HG03520 (cell line): Measurements from ENCODE around the gene SH2D6.
"Not testable (repeated sequence)": the region's sequence is repeated elsewhere in the genome, so short reads cannot be mapped to it uniquely, and the experiment has no call there.

ENCODE experiments used
- ATAC-seq: cut with Tn5 transposase; IDR thresholded peaks from one replicate; pipeline ENCODE4 v1.9.1; 2021; ENCODE audit warnings: mild to moderate bottlenecking, moderate library complexity; ENCODE audit not compliant: unreplicated experiment

SH2D6 gene

GRCh38 chr2:85438201-85439024, 19.9 kb downstream of the SH2D6 start:
- no peak for ATAC-seq

DNA sequence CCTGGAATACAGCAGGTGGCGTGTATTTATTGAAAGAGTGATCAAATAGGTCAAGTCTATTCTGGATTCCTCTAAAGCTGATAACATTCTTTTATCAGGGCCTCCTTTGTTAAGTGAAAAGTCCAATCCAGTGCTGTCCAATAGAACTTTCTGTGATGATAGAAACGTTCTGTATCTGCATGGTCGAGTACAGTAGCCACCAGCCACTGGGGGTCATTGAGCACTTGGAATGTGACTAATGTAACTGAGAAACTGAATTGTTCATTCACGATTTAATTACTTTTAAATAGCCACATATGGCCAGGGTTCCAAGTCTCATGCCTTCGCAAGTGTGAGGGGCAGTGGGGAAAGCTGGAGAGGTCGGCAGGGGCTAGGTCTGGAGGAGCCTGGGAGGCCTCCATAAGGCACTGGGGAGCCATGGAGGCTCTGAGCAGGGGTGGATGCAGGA, 20.5 kb downstream of the SH2D6 start:
- ATAC-seq: no peak

DNA sequence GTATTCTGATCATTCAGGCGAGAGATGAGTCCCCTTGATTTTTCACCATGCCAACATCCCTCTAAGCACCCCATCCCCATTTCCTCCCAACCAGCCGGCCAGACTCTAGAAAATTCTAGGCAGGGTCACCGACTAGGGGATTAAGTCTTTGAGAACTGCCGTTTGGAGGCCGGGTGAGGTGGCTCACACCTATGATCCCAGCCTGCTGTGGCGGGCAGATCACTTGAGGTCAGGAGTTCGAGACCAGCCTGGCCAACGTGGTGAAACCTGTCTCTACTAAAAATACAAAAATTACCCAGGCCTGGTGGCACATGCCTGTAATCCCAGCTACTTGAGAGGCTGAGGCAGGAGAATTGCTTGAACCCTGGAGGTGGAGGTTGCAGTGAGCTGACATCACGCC, 21.1 kb downstream of the SH2D6 start:
- ATAC-seq: not testable (repeated sequence)

DNA sequence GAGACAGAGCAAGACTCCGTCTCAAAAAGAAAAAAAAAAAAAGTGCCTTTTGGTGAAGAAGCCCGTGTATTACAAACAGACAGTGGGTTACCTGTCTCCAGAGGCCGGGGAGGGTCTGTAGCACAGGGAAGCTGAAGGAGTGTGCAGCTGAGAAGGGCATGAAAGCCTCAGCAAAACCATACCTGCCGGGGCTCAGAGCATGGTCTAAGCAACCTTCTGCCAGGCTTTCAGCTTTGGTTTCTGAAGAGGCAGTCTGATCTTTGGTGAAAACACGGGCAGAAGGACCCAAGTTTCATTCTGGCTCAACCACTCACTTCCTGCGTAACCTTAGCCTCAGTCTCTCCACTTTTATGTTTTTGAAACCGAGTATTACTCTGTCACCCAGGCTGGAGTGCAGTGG, 21.5 kb downstream of the SH2D6 start:
- no peak for ATAC-seq

DNA sequence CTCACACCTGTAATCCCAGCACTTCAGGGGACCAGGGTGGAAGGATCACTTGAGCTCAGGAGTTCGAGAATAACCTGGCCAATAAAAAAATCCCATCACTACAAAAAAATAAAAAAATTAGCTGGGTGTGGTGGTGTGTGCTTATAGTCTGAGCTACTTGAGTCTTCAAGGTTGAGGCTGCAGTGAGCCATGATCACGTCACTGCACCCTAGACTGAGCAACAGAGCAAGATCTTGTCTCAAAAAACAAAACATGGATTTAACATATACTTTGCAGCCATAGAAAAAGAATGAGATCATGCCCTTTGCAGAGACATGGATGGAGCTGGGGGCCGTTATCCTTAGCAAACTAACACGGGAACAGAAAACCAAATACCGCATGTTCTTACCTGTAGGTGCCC, 22.2 kb downstream of the SH2D6 start:
- ATAC-seq: no peak

GRCh38 chr2:85441864-85442263, 23.4 kb downstream of the SH2D6 start:
- no peak for ATAC-seq

DNA sequence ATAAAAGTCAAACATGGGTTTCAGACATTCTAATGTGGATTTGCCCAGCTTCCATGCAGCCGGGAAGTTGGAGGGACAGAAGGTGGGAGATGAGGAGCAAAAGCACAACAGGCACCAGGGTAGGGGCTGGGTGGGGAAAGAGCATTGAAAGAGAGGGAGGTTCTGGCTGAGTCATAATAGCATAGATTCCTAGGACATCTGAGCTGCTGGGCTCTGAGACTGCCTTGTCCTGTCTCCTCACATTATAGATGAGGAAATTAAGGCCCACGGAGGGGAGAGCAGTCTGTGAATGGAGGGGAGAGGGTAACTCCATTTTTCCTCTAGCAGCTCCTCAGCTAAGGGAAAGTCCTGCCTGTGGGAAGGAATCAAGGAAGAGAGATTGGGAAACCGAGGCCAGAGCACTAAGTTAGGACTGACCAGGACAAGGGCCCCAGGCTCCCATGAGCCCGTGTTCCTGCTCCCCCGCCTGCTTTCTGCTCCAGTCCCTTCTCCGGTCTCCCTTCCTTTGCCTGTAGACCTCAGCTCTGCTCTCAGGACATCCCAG, 26.2 kb downstream of the SH2D6 start:
- ATAC-seq: no peak

- no peak for ATAC-seq
Measured at GRCh38 chr2:85445316-85446295, 27.1 kb downstream of the SH2D6 start.

GRCh38 chr2:85446296-85447221, 28.0 kb downstream of the SH2D6 start:
- ATAC-seq: no peak

DNA sequence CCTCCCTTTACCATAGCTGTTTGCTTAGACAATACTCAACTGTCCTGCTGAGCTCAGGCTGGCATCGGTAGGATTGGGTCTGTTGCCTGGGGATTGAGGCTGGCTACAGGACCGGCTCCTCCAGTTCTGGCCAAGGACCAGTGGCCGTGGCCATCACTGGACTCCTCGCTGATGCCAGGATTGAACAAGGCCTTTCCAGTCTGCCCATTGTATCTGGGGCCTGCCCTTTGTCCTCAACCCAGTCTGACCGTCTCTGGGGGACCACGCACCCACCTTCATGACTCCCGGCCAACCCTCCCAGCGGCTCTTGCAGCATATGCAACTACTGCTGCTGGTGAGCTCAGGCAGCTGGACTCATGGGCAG, 28.7 kb downstream of the SH2D6 start:
- no peak for ATAC-seq

GRCh38 chr2:85448461-85449213, 30.1 kb downstream of the SH2D6 start:
- ATAC-seq: no peak

DNA sequence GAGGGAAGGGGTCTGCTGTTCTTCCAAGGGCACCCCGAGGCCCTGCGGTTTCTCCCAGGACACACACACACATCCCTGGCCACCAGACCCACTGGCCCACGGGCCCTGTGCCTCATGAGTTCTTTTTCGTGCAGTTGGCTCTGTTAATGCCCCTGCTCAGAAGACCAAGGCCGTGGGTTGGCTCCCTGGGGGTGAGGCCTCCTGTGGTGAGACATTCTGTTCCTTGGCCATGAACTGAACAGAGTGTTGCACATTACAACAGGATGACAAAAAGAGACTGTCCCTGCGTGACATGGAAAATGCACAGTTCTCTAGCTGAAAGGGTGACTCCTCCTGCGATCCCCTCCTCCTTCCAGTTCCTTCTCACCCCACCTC, 30.7 kb downstream of the SH2D6 start:
- no peak for ATAC-seq

GRCh38 chr2:85452237-85452636, 33.7 kb downstream of the SH2D6 start:
- no peak for ATAC-seq

DNA sequence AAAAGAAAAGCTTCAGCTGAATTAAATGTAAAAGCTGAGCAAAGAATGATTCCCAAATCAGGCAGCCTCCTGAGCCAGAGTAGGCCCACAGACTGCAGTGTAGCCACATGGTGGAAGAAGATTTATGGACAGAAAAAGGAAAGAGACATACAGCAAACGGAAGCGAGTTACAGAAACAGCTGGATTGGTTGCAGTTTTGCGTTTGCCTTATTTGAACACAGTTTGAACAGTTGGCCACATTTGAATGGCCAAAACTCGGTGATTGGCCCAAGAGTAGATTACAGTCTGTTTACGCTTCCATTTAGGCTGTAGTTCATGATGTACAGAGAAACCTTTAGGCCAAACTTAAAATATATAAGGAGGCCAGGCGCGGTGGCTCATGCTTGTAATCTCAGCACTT, 35.1 kb downstream of the SH2D6 start:
- no peak for ATAC-seq

DNA sequence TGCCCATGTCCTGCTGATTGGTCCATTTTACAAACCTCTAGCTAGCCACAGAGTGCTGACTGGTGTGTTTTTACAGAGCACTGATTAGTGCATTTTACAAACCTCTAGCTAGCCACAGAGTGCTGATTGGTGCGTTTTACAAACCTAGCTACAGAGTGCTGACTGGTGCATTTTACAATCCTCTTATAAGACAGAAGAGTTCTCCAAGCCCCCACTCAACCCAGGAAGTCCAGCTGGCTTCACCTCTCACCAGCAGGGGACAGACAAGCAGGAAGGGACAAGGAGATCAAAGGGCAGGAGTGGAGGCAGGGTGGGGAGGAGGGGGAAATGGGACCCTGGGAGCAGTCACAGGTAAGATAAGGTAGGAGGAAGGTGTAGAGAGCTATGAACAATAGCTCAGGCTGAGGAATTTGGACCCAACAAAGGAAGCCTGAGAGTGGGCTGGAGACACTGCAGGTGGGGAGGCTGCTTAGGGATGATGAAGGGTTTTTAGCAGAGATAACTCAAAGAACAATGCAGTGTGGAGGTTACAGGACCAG, 37.1 kb downstream of the SH2D6 start:
- no peak for ATAC-seq

GRCh38 chr2:85457043-85457442, 38.5 kb downstream of the SH2D6 start:
- ATAC-seq: no peak

DNA sequence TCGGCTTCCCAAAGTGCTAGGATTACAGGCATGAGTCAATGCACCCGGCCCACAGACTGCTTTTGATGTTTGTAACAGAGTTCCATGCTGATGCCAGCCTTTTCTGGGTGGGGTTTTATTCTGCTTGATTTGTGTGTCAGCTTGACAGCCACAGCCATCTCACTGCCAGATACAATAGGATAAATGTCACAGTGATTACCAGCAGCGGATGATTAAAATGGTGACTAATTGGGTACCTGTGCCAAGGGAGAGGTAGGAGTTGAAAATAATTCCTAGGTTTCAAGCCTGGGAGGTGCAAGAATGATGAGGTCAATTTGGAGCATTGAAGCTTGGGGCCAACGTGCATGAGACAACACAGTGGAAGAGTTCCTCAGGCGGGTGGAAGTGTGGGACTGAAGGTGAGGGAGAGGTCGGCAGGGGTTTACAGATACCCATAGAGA, 39.4 kb downstream of the SH2D6 start:
- no peak for ATAC-seq

DNA sequence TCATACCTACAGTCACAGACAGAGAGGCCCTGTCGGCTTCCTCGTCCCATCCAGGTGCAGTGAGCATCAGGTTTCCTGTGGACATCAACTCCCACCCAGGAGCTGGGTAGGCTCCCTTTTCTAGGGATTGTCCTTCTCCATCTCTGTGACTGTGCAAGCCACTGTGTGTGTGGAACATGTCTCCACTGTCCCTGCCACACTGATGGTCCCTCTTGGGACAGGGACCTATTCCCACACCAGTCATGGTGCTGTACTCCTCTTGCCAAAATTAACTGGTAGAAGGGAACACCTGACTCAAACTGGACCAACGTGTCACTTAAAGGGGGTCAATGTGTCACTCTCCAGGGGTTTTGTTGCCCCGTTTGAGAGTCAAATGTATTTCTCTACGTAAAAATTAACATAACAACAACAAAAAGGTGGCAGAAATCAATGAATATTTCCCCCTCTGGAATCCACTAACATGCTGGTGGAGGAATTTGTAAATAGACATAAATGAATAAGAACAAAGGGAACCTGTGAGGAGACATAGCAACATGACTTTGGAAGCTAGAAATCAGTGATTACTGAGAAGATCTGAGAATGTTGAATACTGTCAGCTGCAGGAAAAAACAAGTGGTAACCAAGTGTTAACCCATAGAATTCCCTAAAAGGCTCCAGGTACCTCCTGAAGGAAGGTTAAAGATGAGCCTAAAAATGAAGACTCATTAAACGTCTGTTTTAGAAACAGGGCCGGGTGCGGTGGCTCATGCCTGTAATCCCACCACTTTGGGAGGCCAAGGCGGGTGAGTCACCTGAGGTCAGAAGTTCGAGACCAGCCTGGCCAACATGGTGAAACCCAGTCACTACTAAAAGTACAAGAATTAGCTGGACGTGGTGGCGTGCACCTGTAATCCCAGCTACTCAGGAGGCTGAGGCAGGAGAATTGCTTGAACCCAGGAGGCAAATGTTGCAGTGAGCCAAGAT, 40.4 kb downstream of the SH2D6 start:
- no peak for ATAC-seq
